Uterus (tissue), 2 donors: ENCODE data around the gene MPL.

ENCODE experiments used
- CTCF ChIP-seq, 4 experiments: fragments of 200-600 bp in 2 of 4; fragments of 450-650 bp in 2 of 4; sonication (generic) in 2 of 4; IDR thresholded peaks; one replicate each; pipeline ENCODE4 v1.5.1; 2016 to 2019; ENCODE audit warnings: antibody characterized with exemption in 4 of 4, mild to moderate bottlenecking in 2 of 4, moderate library complexity in 1 of 4
- POLR2A ChIP-seq, 2 donors: fragments of 450-650 bp; IDR thresholded peaks; one replicate each; pipeline ENCODE4 v1.6.1; 2016; ENCODE audit warnings: antibody characterized with exemption in 2 of 2, mild to moderate bottlenecking in 1 of 2, moderate library complexity in 1 of 2

- TF ChIP-seq POLR2A (IDR thresholded peaks at IDR 0.05): no peak
- no peak for TF ChIP-seq CTCF (IDR thresholded peaks at IDR 0.05)
Measured at GRCh38 chr1:43386676-43387075, 49.1 kb downstream of the MPL start.
